Trophoblast cell (in vitro differentiated cells and primary cell): Measurements from ENCODE around the gene APOM.

ENCODE experiments used
- DNase-seq, 2 donors: peaks; one replicate each; pipeline ENCODE4 v3.0.0-alpha.2; 2016
- H2AFZ ChIP-seq: 2 replicates; pipeline ENCODE4 v1.6.1; 2013; ENCODE audit warnings: low read length, moderate library complexity, mild to moderate bottlenecking; ENCODE audit not compliant: insufficient read depth, poor library complexity
- H2AK5ac ChIP-seq: 2 replicates; pipeline ENCODE4 v1.6.1; 2013; ENCODE audit warnings: mild to moderate bottlenecking, low read length
- H2BK120ac ChIP-seq: 2 replicates; pipeline ENCODE4 v1.6.1; 2013; ENCODE audit warnings: low read length, mild to moderate bottlenecking, moderate library complexity; ENCODE audit not compliant: insufficient read depth, poor library complexity
- H2BK12ac ChIP-seq: 2 replicates; pipeline ENCODE4 v1.6.1; 2013; ENCODE audit warnings: mild to moderate bottlenecking, low read length, moderate library complexity
- H2BK5ac ChIP-seq: 2 replicates; pipeline ENCODE4 v1.6.1; 2013; ENCODE audit warnings: low read length, low read depth, moderate library complexity, mild to moderate bottlenecking; ENCODE audit not compliant: poor library complexity
- H3K14ac ChIP-seq: 2 replicates; pipeline ENCODE4 v1.6.1; 2013; ENCODE audit warnings: mild to moderate bottlenecking, low read length
- H3K18ac ChIP-seq: 2 replicates; pipeline ENCODE4 v1.6.1; 2013; ENCODE audit warnings: mild to moderate bottlenecking, low read length
- H3K23ac ChIP-seq: 2 replicates; pipeline ENCODE4 v1.6.1; 2013; ENCODE audit warnings: low read length
- H3K27ac ChIP-seq: 2 replicates; pipeline ENCODE4 v1.5.1; 2013; ENCODE audit warnings: low read depth, mild to moderate bottlenecking, inconsistent platforms, low read length, moderate library complexity
- H3K27me3 ChIP-seq: 2 replicates; pipeline ENCODE4 v1.6.1; 2013; ENCODE audit warnings: inconsistent platforms, mild to moderate bottlenecking, low read length, moderate library complexity; ENCODE audit not compliant: insufficient read depth
- H3K36me3 ChIP-seq, 2 experiments: 1 replicate in 1 of 2; 2 replicates in 1 of 2; pipeline ENCODE4 v1.6.1; 2013; ENCODE audit warnings: low read length in 2 of 2, mild to moderate bottlenecking in 2 of 2, moderate library complexity in 1 of 2; ENCODE audit not compliant: insufficient read depth in 2 of 2, control insufficient read depth in 1 of 2
- H3K4ac ChIP-seq: 2 replicates; pipeline ENCODE4 v1.6.1; 2013; ENCODE audit warnings: low read depth, mild to moderate bottlenecking, low read length, moderate library complexity
- H3K4me1 ChIP-seq, 2 experiments: 1 replicate in 1 of 2; 2 replicates in 1 of 2; pipeline ENCODE4 v1.6.1; 2013; ENCODE audit warnings: low read length in 2 of 2, mild to moderate bottlenecking in 2 of 2, moderate library complexity in 1 of 2; ENCODE audit not compliant: insufficient read depth in 2 of 2, control insufficient read depth in 1 of 2
- H3K4me2 ChIP-seq: 2 replicates; pipeline ENCODE4 v1.6.1; 2013; ENCODE audit warnings: inconsistent platforms, mild to moderate bottlenecking, low read length, moderate library complexity
- H3K4me3 ChIP-seq: 2 replicates; pipeline ENCODE4 v1.5.1; 2013; ENCODE audit warnings: mild to moderate bottlenecking, low read depth, low read length, inconsistent platforms
- H3K79me1 ChIP-seq: one replicate; pipeline ENCODE4 v1.6.1; 2013; ENCODE audit warnings: low read length
- H3K79me2 ChIP-seq: 2 replicates; pipeline ENCODE4 v1.6.1; 2013; ENCODE audit warnings: low read length, mild to moderate bottlenecking; ENCODE audit not compliant: control insufficient read depth, insufficient read depth, poor library complexity
- H3K9ac ChIP-seq: 2 replicates; pipeline ENCODE4 v1.6.1; 2013; ENCODE audit warnings: mild to moderate bottlenecking, low read length
- H3K9me3 ChIP-seq: 2 replicates; pipeline ENCODE4 v1.6.1; 2013; ENCODE audit warnings: low read depth, mild to moderate bottlenecking, control low read depth, inconsistent platforms, low read length; ENCODE audit not compliant: insufficient read depth
- H4K12ac ChIP-seq: 2 replicates; pipeline ENCODE4 v1.6.1; 2013; ENCODE audit warnings: low read depth, mild to moderate bottlenecking, low read length, moderate library complexity
- H4K8ac ChIP-seq: 2 replicates; pipeline ENCODE4 v1.6.1; 2013; ENCODE audit warnings: low read depth, mild to moderate bottlenecking, low read length, moderate library complexity
- H4K91ac ChIP-seq: one replicate; pipeline ENCODE4 v1.6.1; 2013; ENCODE audit warnings: low read depth, mild to moderate bottlenecking, low read length, moderate library complexity
- WGBS: extraction: QIAGEN DNeasy Blood & Tissue Kit; methylation state at CpG from one replicate; pipeline ENCODE4 v1.1.7; 2013; ENCODE audit warnings: missing lambda C conversion rate; ENCODE audit not compliant: insufficient read length, insufficient coverage; ENCODE audit errors: extremely low coverage; 5-methylcytosine and 5-hydroxymethylcytosine counted together

Gene APOM

DNA sequence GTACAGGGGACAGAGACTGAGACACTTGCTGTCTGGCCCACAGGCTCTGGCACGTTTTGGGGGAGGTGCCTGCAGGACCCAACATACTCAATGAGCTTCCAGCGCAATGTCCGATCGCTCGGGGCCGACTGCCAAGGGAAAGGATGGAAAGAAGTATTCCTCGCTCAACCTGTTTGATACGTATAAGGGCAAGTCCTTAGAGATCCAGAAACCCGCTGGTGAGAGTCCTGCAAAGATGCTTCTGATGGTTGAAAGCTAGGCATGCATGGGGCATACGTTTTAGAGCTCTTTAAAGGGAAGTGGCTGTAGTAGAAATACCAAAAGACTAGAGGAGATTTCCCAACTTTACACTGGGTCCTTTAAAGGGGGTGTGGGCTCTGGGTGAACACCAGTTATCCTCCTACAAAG lies 33.0 kb upstream of the APOM start:
- peak overlapping the region; percentile 77 for H3K4ac ChIP-seq
- H3K23ac ChIP-seq, result no peak overlapping the region
- H2AFZ ChIP-seq, result no peak overlapping the region
- no peak overlapping the region for H2BK12ac ChIP-seq
- peak overlapping the region; percentile 97 for H3K4me2 ChIP-seq
- peaks cover 44 to 46% of the 10 kb centered on the region in 2 experiments for H3K36me3 ChIP-seq
- no peak overlapping the region for H2BK5ac ChIP-seq
- H2AK5ac ChIP-seq, result no peak overlapping the region
- no peak overlapping the region for H4K8ac ChIP-seq
- H3K27ac ChIP-seq, result no peak overlapping the region
- H4K12ac ChIP-seq, result no peak overlapping the region
- no peak overlapping the region for H4K91ac ChIP-seq
- H3K9me3 ChIP-seq, result no peaks in the 10 kb centered on the region
- H3K18ac ChIP-seq, result no peak overlapping the region
- no peak overlapping the region for H3K14ac ChIP-seq
- DNase-seq, result peak; percentile 30 to 63
- no peak overlapping the region for H3K9ac ChIP-seq
- H3K4me1 ChIP-seq, result peaks cover 4 to 7% of the 10 kb centered on the region in 2 experiments
- H3K79me1 ChIP-seq, result peaks cover 7% of the 10 kb centered on the region
- no peak overlapping the region for H2BK120ac ChIP-seq
- H3K27me3 ChIP-seq, result no peaks in the 10 kb centered on the region
- no peak overlapping the region for H3K4me3 ChIP-seq
- H3K79me2 ChIP-seq, result peaks cover 17% of the 10 kb centered on the region
- no CpG with 5 or more reads among the region's 10 CpGs for WGBS

DNA sequence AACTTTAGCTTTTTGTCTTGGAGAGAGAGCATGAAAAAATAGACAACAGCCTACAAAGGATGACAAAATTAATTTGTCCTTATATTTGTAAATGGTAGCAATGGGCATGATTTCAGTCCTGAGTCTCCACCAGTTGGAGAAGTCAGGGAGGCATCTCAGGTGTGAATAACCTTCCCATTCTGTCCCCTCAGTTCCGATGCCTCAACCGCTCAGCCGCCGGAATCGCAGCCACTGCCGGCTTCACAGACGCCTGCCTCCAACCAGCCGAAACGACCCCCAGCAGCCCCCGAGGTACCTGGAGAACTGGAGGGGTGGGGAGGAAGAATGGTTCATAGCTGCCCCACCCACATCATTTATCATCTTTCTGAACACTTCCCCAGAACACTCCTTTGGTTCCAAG lies 31.6 kb upstream of the APOM start:
- no peak for DNase-seq
- no peaks in the 10 kb centered on the region for H3K9me3 ChIP-seq
- H3K4me1 ChIP-seq, result peaks cover 4 to 7% of the 10 kb centered on the region in 2 experiments
- H2BK120ac ChIP-seq, result no peak overlapping the region
- H3K9ac ChIP-seq, result no peak overlapping the region
- no peak overlapping the region for H2BK5ac ChIP-seq
- no peak overlapping the region for H2AK5ac ChIP-seq
- no peak overlapping the region for H3K4me2 ChIP-seq
- peaks cover 7% of the 10 kb centered on the region for H3K79me1 ChIP-seq
- H4K12ac ChIP-seq, result no peak overlapping the region
- H3K27me3 ChIP-seq, result no peaks in the 10 kb centered on the region
- H3K14ac ChIP-seq, result no peak overlapping the region
- H3K36me3 ChIP-seq, result peaks cover 56 to 58% of the 10 kb centered on the region in 2 experiments
- no peak overlapping the region for H3K4ac ChIP-seq
- no peak overlapping the region for H4K8ac ChIP-seq
- H3K79me2 ChIP-seq, result peaks cover 17% of the 10 kb centered on the region
- H2AFZ ChIP-seq, result no peak overlapping the region
- no CpG with 5 or more reads among the region's 10 CpGs for WGBS
- H4K91ac ChIP-seq, result no peak overlapping the region
- H3K4me3 ChIP-seq, result no peak overlapping the region
- H3K18ac ChIP-seq, result no peak overlapping the region
- no peak overlapping the region for H3K27ac ChIP-seq
- no peak overlapping the region for H3K23ac ChIP-seq
- H2BK12ac ChIP-seq, result no peak overlapping the region

DNA sequence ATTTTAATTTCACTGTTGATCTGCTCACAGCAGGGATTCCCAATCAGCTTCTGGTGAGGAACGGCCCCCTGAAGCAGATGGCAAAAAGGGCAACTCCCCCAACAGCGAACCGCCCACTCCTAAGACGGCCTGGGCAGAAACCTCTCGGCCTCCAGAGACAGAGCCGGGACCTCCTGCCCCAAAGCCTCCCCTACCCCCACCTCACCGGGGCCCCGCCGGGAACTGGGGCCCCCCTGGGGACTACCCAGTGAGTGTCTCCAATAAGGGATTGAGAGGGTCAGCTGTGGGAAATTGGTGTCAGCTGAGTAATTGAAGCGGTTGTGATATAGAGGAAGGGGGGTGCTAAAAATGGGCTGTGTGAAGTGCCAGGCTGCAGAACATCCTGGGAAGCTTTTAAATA lies 28.7 kb upstream of the APOM start:
- no peak overlapping the region for H3K4me2 ChIP-seq
- H3K36me3 ChIP-seq, result peaks cover 85 to 87% of the 10 kb centered on the region in 2 experiments

DNA sequence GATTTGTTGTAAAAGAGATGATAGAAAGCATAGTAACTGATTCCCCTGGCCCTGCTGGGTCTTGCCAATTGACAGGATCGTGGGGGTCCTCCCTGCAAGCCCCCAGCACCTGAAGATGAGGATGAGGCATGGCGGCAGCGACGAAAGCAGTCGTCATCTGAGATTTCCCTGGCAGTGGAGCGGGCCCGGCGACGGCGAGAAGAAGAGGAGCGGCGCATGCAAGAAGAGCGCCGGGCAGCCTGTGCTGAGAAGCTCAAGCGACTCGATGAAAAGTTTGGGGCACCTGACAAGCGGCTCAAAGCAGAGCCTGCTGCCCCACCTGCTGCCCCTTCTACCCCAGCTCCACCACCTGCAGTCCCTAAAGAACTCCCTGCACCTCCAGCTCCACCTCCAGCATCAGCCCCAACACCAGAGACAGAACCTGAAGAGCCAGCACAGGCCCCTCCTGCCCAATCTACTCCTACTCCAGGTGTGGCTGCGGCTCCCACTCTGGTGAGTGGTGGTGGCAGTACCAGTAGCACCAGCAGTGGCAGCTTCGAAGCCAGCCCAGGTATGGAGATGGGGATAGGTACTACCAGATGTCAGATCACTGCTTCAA lies 27.9 kb upstream of the APOM start:
- peaks cover 2% of the 10 kb centered on the region for H3K79me2 ChIP-seq
- no peak overlapping the region for H4K8ac ChIP-seq
- no peak overlapping the region for H3K23ac ChIP-seq
- H3K9me3 ChIP-seq, result no peaks in the 10 kb centered on the region
- no peaks in the 10 kb centered on the region for H3K27me3 ChIP-seq
- H2AFZ ChIP-seq, result no peak overlapping the region
- no peak overlapping the region for H2AK5ac ChIP-seq
- H2BK120ac ChIP-seq, result no peak overlapping the region
- peaks cover 0 to under 1% of the 10 kb centered on the region in 2 experiments for H3K4me1 ChIP-seq
- no peak overlapping the region for H3K14ac ChIP-seq
- H3K18ac ChIP-seq, result no peak overlapping the region
- no peak overlapping the region for H3K27ac ChIP-seq
- H3K9ac ChIP-seq, result no peak overlapping the region
- no CpG with 5 or more reads among the region's 19 CpGs for WGBS
- H3K36me3 ChIP-seq, result peaks cover 91 to 95% of the 10 kb centered on the region in 2 experiments
- no peak overlapping the region for H2BK5ac ChIP-seq
- no peak overlapping the region for H3K4ac ChIP-seq
- H3K79me1 ChIP-seq, result no peaks in the 10 kb centered on the region
- H3K4me3 ChIP-seq, result no peak overlapping the region
- H2BK12ac ChIP-seq, result no peak overlapping the region
- no peak overlapping the region for H3K4me2 ChIP-seq
- DNase-seq, result no peak
- H4K12ac ChIP-seq, result no peak overlapping the region
- no peak overlapping the region for H4K91ac ChIP-seq

More for the DNA sequence above, 28.7 kb upstream of the APOM start:
- H2AFZ ChIP-seq, result no peak overlapping the region
- WGBS, result no CpG with 5 or more reads among the region's 10 CpGs
- no peak overlapping the region for H3K23ac ChIP-seq
- no peaks in the 10 kb centered on the region for H3K9me3 ChIP-seq
- no peak overlapping the region for H2BK12ac ChIP-seq
- H3K79me2 ChIP-seq, result peaks cover 8% of the 10 kb centered on the region
- no peak overlapping the region for H4K8ac ChIP-seq
- H3K27me3 ChIP-seq, result no peaks in the 10 kb centered on the region
- no peak overlapping the region for H3K9ac ChIP-seq
- H4K91ac ChIP-seq, result no peak overlapping the region
- no peak overlapping the region for H3K27ac ChIP-seq
- H3K4me1 ChIP-seq, result peaks cover 4 to 6% of the 10 kb centered on the region in 2 experiments
- no peak overlapping the region for H4K12ac ChIP-seq
- no peak overlapping the region for H2BK120ac ChIP-seq
- H3K18ac ChIP-seq, result no peak overlapping the region
- no peak overlapping the region for H3K14ac ChIP-seq
- no peak overlapping the region for H3K4ac ChIP-seq
- H2AK5ac ChIP-seq, result no peak overlapping the region
- H3K79me1 ChIP-seq, result no peaks in the 10 kb centered on the region
- DNase-seq, result no peak
- no peak overlapping the region for H3K4me3 ChIP-seq
- no peak overlapping the region for H2BK5ac ChIP-seq
